BLaER1 (cell line): ENCODE results near the gene HAUS7.
A peak's percentile ranks its signal among the peaks of the same experiment; 100 is the strongest.

Source experiments
- H3K27ac ChIP-seq: shearing (Covaris generic); formaldehyde crosslinking; 2 replicates; pipeline ENCODE4 v1.8.1; 2022
- H3K27me3 ChIP-seq: shearing (Covaris generic); formaldehyde crosslinking; 2 replicates; pipeline ENCODE4 v1.8.1; 2022
- H3K36me3 ChIP-seq: shearing (Covaris generic); formaldehyde crosslinking; 2 replicates; pipeline ENCODE4 v1.8.1; 2022
- H3K4me1 ChIP-seq: shearing (Covaris generic); formaldehyde crosslinking; 2 replicates; pipeline ENCODE4 v1.8.1; 2022
- H3K4me2 ChIP-seq: shearing (Covaris generic); formaldehyde crosslinking; 2 replicates; pipeline ENCODE4 v1.8.1; 2022
- H3K4me3 ChIP-seq: shearing (Covaris generic); formaldehyde crosslinking; 2 replicates; pipeline ENCODE4 v1.8.1; 2022
- H3K9ac ChIP-seq: shearing (Covaris generic); formaldehyde crosslinking; 2 replicates; pipeline ENCODE4 v1.8.1; 2022
- H3K9me3 ChIP-seq: shearing (Covaris generic); formaldehyde crosslinking; 2 replicates; pipeline ENCODE4 v1.8.1; 2022
- H4K20me1 ChIP-seq: shearing (Covaris generic); formaldehyde crosslinking; 2 replicates; pipeline ENCODE4 v1.8.1; 2022
- Cebpa-rat ChIP-seq: shearing (Covaris generic); IDR thresholded peaks from 2 replicates; pipeline ENCODE4 v1.8.1; 2022

Gene HAUS7

DNA sequence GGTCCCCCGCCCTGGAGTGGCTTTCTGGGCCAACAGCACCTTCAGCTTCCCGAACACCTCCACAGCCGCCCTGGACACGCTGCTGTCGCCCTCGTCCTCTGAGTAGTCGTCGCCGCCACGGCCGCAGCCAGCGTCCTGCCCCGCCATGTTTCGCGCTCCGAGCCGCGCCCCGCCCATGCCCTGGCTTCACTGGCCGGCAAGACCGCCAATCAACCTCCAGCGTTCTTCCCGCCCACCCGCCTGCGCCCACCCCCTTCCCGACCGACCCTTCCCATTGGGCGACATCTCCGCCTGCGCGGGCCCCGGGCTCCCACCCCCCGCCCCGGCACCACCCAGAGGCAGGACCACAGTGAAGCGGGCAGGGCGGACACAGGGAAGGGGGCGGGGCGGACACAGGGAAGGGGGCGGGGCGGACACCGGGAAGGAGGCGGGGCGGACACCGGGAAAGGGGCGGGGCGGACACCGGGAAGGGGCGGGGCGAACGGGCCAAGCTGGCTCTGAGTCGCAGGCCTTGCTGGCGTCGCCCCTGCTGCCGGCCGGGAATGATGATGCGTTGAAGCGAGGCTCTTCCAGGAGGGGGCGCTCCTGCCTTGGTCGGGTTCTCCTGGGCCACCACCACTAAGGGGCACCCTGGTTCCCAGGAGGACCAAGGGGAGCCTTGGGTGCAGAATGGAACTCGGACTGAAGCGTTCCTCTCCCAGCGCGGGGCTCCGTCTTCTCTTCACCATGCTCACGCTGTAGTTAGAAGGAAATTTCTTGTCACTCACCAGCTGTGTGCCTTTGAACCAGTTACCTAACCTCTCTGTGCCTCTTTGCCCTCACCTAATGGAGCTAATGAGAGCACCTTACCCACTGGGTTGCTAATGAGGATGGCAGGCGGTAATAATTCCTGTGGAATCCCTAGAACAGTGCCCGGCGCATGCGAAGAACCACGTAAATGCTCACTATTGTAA lies at the start of gene HAUS7:
Gene HAUS7, minus strand, starts transcription at position 166 of the 953 bp plus-strand sequence. Its CDS starts 19 bp downstream, at position 147.
- peak within 1 kb of the TSS; percentile 79 for H3K9ac ChIP-seq
- peaks cover 43% of the 10 kb centered on the region for H4K20me1 ChIP-seq
- peak within 1 kb of the TSS; percentile 79 for H3K27ac ChIP-seq
- H3K9me3 ChIP-seq, result no peaks in the 10 kb centered on the region
- peak within 1 kb of the TSS; percentile 80 for H3K4me2 ChIP-seq
- H3K4me1 ChIP-seq, result peaks cover 50% of the 10 kb centered on the region
- peak within 1 kb of the TSS; percentile 76 for H3K4me3 ChIP-seq
- H3K27me3 ChIP-seq, result peaks cover 35% of the 10 kb centered on the region
- peaks cover 28% of the 10 kb centered on the region for H3K36me3 ChIP-seq
- TF ChIP-seq Cebpa-rat, result no peak

DNA sequence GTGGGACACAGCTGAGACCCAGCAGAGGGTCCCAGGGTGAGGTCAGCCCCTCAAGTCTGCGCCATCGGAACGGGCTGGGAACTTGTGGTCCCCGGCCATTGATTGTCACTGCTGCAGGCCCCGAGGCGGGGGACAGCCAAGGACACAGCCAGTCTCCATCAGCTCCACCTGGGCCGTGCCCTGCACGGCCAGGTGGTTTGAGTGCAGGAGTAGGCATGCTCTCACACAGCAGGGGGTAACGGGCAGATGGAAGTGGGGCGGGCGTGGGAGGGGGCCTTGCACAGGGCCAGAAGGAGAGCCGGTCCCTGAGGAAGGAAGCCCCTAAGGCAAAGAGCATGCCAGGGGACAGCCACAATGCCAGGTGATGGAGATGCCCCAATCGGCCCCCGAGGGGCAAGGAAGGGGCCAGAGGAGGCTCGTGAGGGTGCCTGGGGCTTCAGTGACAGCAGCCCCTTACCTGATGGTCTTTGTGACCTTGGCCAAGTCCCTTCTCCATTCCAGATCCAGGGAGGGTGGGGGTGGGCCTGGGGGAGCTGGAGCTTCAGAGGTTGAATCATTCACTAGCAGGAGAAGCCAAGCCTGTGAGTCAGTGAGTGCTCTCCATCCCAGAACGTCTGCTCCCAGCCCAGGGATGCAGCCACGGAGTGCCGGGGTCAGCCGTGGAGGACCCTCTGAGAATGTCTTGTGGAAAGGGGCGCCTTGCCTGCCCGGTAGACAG lies 49.4 kb upstream of the HAUS7 start:
- H3K9me3 ChIP-seq, result no peaks in the 10 kb centered on the region
- H4K20me1 ChIP-seq, result peaks cover 32% of the 10 kb centered on the region; the same call in 1 of the 2 replicates
- no peak overlapping the region for H3K27ac ChIP-seq
- H3K4me3 ChIP-seq, result no peak overlapping the region
- no peak overlapping the region for H3K4me2 ChIP-seq
- no peak for TF ChIP-seq Cebpa-rat
- peaks cover 32% of the 10 kb centered on the region for H3K4me1 ChIP-seq
- no peak overlapping the region for H3K9ac ChIP-seq
- H3K36me3 ChIP-seq, result no peaks in the 10 kb centered on the region
- peaks cover 87% of the 10 kb centered on the region for H3K27me3 ChIP-seq

DNA sequence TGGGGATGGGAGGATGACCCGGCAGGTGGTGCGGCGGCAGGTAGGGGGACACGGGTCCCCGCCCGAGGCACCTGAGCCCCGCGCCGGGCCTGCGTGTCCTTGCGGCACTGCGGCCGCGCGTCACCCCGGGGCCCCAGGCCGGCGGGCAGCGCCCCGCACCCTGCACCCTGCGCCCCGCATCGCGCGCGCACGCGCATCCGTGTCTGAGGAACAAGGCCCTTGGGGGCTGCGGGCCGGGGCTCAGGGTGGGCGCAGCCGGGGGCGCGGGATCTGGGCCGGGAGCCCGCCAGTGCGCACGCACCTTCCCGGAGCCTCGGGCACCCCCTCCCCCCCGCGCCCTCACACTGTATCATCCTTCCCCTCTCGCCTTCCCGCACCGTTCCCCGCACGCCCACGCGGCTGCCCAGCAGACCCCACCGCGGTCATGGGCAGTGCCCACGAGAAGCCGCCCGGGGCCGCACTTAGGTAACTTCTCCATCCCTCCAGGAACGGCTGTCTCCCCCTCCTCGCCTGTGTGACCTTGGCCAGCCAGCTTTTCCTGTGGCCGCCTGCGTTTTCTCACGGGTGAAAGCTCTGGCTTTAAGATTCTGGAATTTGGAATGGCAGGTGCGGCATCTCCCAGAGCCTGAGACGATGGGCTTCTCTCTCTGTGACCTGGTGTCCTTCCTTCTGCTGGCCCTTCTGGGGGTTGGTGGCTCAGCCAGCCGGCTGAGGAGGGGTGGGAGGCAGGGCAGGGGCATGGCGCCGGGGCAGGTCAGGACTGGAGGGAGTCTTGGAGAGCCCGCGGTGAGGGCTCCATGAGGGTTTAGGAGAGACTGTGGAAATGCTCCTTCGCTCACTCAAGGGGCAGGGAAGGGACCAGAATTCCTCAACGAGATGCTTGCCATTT lies 47.8 kb upstream of the HAUS7 start:
- Histone ChIP-seq H3K4me3 (no peak overlapping the region), H3K4me2 (no peak overlapping the region), H3K4me1 (peaks cover 32% of the 10 kb centered on the region), H3K36me3 (no peaks in the 10 kb centered on the region), H3K9me3 (no peaks in the 10 kb centered on the region), H3K27me3 (peaks cover 80% of the 10 kb centered on the region), H3K9ac (no peak overlapping the region), H3K27ac (no peak overlapping the region), H4K20me1 (peaks cover 31% of the 10 kb centered on the region; the same call in 1 of the 2 replicates)
- TF ChIP-seq Cebpa-rat, result no peak

- peaks cover 24% of the 10 kb centered on the region; the same call in 1 of the 2 replicates for H4K20me1 ChIP-seq
- peaks cover 32% of the 10 kb centered on the region for H3K4me1 ChIP-seq
- TF ChIP-seq Cebpa-rat, result no peak
- H3K27me3 ChIP-seq, result peaks cover 78% of the 10 kb centered on the region
- no peak within 1 kb of the TSS for H3K27ac ChIP-seq
- H3K4me3 ChIP-seq, result no peak within 1 kb of the TSS
- no peaks in the 10 kb centered on the region for H3K9me3 ChIP-seq
- no peaks in the 10 kb centered on the region for H3K36me3 ChIP-seq
- H3K4me2 ChIP-seq, result peak within 1 kb of the TSS; percentile 39; the same call in 1 of the 2 replicates
- no peak within 1 kb of the TSS for H3K9ac ChIP-seq
These were observed 47.0 kb upstream of the HAUS7 start, which contains the start of gene ATP2B3 for GRCh38 chrX:153517423-153517822. ATP2B3 (plus strand) TSS chrX:153517642; CDS start chrX:153536248, 18,606 bp downstream.

GRCh38 chrX:153516073-153516472 lies 45.7 kb upstream of the HAUS7 start:
- H3K4me3 ChIP-seq, result no peak overlapping the region
- H3K4me2 ChIP-seq, result peak overlapping the region; percentile 39; the same call in 1 of the 2 replicates
- H3K36me3 ChIP-seq, result no peaks in the 10 kb centered on the region
- TF ChIP-seq Cebpa-rat, result no peak
- peaks cover 11% of the 10 kb centered on the region; the same call in 1 of the 2 replicates for H4K20me1 ChIP-seq
- H3K9me3 ChIP-seq, result no peaks in the 10 kb centered on the region
- no peak overlapping the region for H3K27ac ChIP-seq
- H3K27me3 ChIP-seq, result peaks cover 64% of the 10 kb centered on the region
- H3K9ac ChIP-seq, result no peak overlapping the region
- peaks cover 32% of the 10 kb centered on the region for H3K4me1 ChIP-seq

GRCh38 chrX:153515435-153515834 lies 45.1 kb upstream of the HAUS7 start:
- Histone ChIP-seq H3K27me3 (peaks cover 58% of the 10 kb centered on the region), H3K9me3 (no peaks in the 10 kb centered on the region), H3K27ac (no peak overlapping the region), H3K36me3 (no peaks in the 10 kb centered on the region), H3K4me3 (no peak overlapping the region), H4K20me1 (peaks cover 6% of the 10 kb centered on the region; the same call in 1 of the 2 replicates), H3K4me1 (peaks cover 36% of the 10 kb centered on the region), H3K4me2 (no peak overlapping the region; the same call in 1 of the 2 replicates), H3K9ac (no peak overlapping the region)
- TF ChIP-seq Cebpa-rat, result no peak

- H3K4me1 ChIP-seq, result peaks cover 48% of the 10 kb centered on the region
- H3K36me3 ChIP-seq, result no peaks in the 10 kb centered on the region
- H3K27me3 ChIP-seq, result peaks cover 46% of the 10 kb centered on the region
- no peak overlapping the region for H3K4me3 ChIP-seq
- no peak overlapping the region for H3K9ac ChIP-seq
- no peak for TF ChIP-seq Cebpa-rat
- H3K27ac ChIP-seq, result no peak overlapping the region
- no peaks in the 10 kb centered on the region for H3K9me3 ChIP-seq
- H4K20me1 ChIP-seq, result peaks cover 6% of the 10 kb centered on the region; the same call in 1 of the 2 replicates
- no peak overlapping the region for H3K4me2 ChIP-seq
These were observed 43.9 kb upstream of the HAUS7 start for GRCh38 chrX:153514259-153514658.

DNA sequence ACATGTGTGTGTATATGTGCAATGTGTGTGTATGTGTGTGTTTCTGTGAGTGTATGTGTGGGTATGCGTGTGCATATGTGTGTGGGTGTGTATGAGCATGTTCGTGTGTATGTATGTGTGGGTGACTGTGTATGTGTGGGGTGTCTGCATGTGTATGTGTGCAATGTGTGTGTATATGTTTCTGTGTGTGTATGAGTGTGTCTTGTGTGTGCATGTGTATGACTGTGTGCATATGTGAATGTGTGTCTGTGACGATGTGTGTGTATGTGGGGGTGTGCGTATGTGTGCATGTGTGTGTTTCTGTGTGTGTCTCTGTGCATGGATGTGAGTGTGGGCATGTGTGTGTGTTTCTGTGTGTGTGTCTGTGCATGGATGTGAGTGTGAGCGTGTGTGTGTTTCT lies 42.9 kb upstream of the HAUS7 start:
- H3K4me2 ChIP-seq, result no peak overlapping the region
- H3K9me3 ChIP-seq, result no peaks in the 10 kb centered on the region
- no peak overlapping the region for H3K4me3 ChIP-seq
- H3K4me1 ChIP-seq, result peaks cover 58% of the 10 kb centered on the region
- H4K20me1 ChIP-seq, result peaks cover 6% of the 10 kb centered on the region; the same call in 1 of the 2 replicates
- H3K27me3 ChIP-seq, result peaks cover 36% of the 10 kb centered on the region
- no peaks in the 10 kb centered on the region for H3K36me3 ChIP-seq
- TF ChIP-seq Cebpa-rat, result no peak
- H3K27ac ChIP-seq, result no peak overlapping the region
- H3K9ac ChIP-seq, result no peak overlapping the region

- H3K36me3 ChIP-seq, result no peaks in the 10 kb centered on the region
- peaks cover 65% of the 10 kb centered on the region for H3K4me1 ChIP-seq
- no peak overlapping the region for H3K4me2 ChIP-seq
- no peaks in the 10 kb centered on the region for H3K9me3 ChIP-seq
- H3K4me3 ChIP-seq, result no peak overlapping the region
- peaks cover 29% of the 10 kb centered on the region for H3K27me3 ChIP-seq
- no peak overlapping the region for H3K9ac ChIP-seq
- no peak overlapping the region for H3K27ac ChIP-seq
- TF ChIP-seq Cebpa-rat, result no peak
- peaks cover 6% of the 10 kb centered on the region; the same call in 1 of the 2 replicates for H4K20me1 ChIP-seq
These were observed 42.1 kb upstream of the HAUS7 start for GRCh38 chrX:153512501-153512893.
